ENCODE measurements around the gene DAZAP2. TPM values are rescaled to one million over a fixed set of nuclear protein-coding genes. Genes with fewer than 3 reads are reported as not detected.
A peak's percentile ranks its signal among the peaks of the same experiment; 100 is the strongest.

Gene DAZAP2
- total and polyA plus RNA-seq, 2 of the 13 experiments (the other 11 are each of a cell fraction or from before 2014, with no cell fraction given) = 64.5 to 222 TPM

DNA sequence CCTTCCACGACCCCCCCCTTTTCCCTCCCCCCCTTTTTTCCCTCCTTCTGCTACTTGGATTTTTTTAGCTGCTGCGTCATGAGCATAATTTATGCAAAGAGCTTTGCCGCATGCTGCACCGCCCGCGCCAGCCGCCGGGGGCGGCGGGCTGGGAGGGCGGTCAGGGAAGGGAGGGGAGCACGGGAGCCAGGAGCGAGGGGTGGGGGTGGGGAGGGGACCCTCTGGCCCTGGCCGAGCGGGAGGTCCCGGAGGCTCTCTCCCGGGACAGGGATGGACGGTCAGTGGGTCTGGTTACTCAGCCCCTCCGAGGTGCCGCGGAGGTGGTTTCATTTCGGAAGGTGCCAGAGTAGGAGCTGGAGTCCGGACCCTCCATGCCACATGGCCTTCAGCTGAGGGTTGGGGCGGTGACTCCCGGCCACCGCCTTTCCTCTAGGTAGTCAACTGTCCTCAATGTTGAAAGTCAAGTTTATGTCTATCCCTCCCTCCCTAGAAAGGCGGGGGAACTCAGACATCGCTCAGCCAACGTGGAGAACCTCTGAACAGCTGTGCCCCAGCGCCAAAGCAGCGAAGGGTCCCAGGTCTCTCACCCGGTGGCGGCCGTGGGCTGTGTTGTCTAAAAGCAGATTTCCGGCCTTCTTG, 20.5 kb upstream of the DAZAP2 start, which contains the start of gene POU6F1:
TSS of gene POU6F1 (minus strand) at position 95 of the 639 bp plus-strand sequence. CDS start 11,226 bp downstream, outside the sequence.
- H3K79me2 ChIP-seq (ENCODE audit: insufficient read depth, low read length) = no peaks in the 10 kb centered on the region
- H3K4me1 ChIP-seq (ENCODE audit: insufficient read depth, low read length) = peaks cover 16% of the 10 kb centered on the region
- H4K20me1 ChIP-seq (ENCODE audit: insufficient read depth, low read length) = no peaks in the 10 kb centered on the region
- DNase-seq (ENCODE audit: low spot score) = peak; percentile 57
- CTCF ChIA-PET (ENCODE audit: low intra/inter-chr PET ratio, low total read pairs) = no interaction called here
- BruUV-seq (replicated peaks) = no TSS peak
- intact Hi-C loops (cut with micrococcal nuclease; ENCODE audit: unreplicated experiment) = loop anchor here (2.0 kb wide), 1 partner anchor 45 kb away; the partner anchor contains the start of gene TFCP2
- peak; percentile 86 for ATAC-seq
- no peak for FAIRE-seq
- H3K9me3 ChIP-seq (ENCODE audit: low read length) = no peaks in the 10 kb centered on the region
- H3K36me3 ChIP-seq (replicated peaks in 1 of 2; ENCODE audit: control insufficient read depth in 1 of 2, insufficient read depth in 2 of 2, low read length in 2 of 2) = no peaks in the 10 kb centered on the region
- H3K4me2 ChIP-seq (ENCODE audit: low read depth, low read length) = peak within 1 kb of the TSS; percentile 99
- in situ Hi-C loops (cut with HindIII; ENCODE audit: extremely low pct_ligation_motif_present, low pct_unique_long_range_greater_than_20kb) = no loop called here
- H2AFZ ChIP-seq (ENCODE audit: low read length) = peak within 1 kb of the TSS; percentile 68
- WGBS (ENCODE audit: low lambda C conversion rate) = 0% methylated on average over 26 of the region's 35 CpGs
- H3K9ac ChIP-seq (ENCODE audit: insufficient read depth, low read depth, low read length) = peak within 1 kb of the TSS; percentile 65
- peak within 1 kb of the TSS; percentile 44 for H3K27ac ChIP-seq (ENCODE audit: extremely low read length, insufficient read depth, low read length)
- peak within 1 kb of the TSS; percentile 71 to 79 (median 73) for H3K4me3 ChIP-seq (replicated peaks in 1 of 3; ENCODE audit: insufficient read depth in 1 of 3, low read depth in 2 of 3, low read length in 3 of 3)
- no peaks in the 10 kb centered on the region; a peak in 1 of 5 replicates for H3K27me3 ChIP-seq (ENCODE audit: control insufficient read depth in 1 of 2, insufficient read depth in 2 of 2, low read length in 2 of 2)
- POLR2A ChIA-PET = interaction anchor here (0.7 to 2.6 kb wide), 20 partner anchors 11 to 453 kb away, joined by 3 to 43 read pairs (median 4); partner anchors contain the start of genes CSRNP2, DAZAP2 and TFCP2
- TF ChIP-seq ZNF782 (CRISPR knock-in tag; IDR thresholded peaks at IDR 0.05; ENCODE audit: borderline replicate concordance) (no peak), KDM4B (CRISPR knock-in tag; IDR thresholded peaks at IDR 0.05) (no peak), ZIK1 (CRISPR knock-in tag; IDR thresholded peaks at IDR 0.05; ENCODE audit: borderline replicate concordance, low read depth) (no peak), ARID2 (CRISPR knock-in tag; IDR thresholded peaks at IDR 0.05; ENCODE audit: borderline replicate concordance) (no peak), ZNF12 (CRISPR knock-in tag; IDR thresholded peaks at IDR 0.05) (no peak), DPF2 (CRISPR knock-in tag; IDR thresholded peaks at IDR 0.05; ENCODE audit: borderline replicate concordance, low read depth) (no peak), BRD4 (CRISPR knock-in tag; IDR thresholded peaks at IDR 0.05) (peak; percentile 61; the same call in 1 of the 2 replicates), TCF12 (IDR thresholded peaks at IDR 0.05) (no peak), TCF12 (CRISPR knock-in tag; IDR thresholded peaks at IDR 0.05) (no peak), RAD51 (IDR thresholded peaks at IDR 0.05; ENCODE audit: borderline replicate concordance) (no peak), TAF15 (IDR thresholded peaks at IDR 0.05; ENCODE audit: low read depth, low read length, poor library complexity, severe bottlenecking) (no peak), PCBP1 (IDR thresholded peaks at IDR 0.05; ENCODE audit: borderline replicate concordance, low read depth, low read length) (peak; percentile 86; the same call in 1 of the 2 replicates), EZH2 (conservative IDR thresholded peaks at IDR 0.05; ENCODE audit: low read depth, low read length) (no peak), GATA4 (IDR thresholded peaks at IDR 0.05; ENCODE audit: borderline replicate concordance, low read depth) (no peak), RXRA (CRISPR knock-in tag; IDR thresholded peaks at IDR 0.05) (peak; percentile 35; the same call in 1 of the 2 replicates), ZNF710 (CRISPR knock-in tag; IDR thresholded peaks at IDR 0.05; ENCODE audit: borderline replicate concordance) (no peak), ZNF850 (CRISPR knock-in tag; conservative IDR thresholded peaks at IDR 0.05) (no peak), NR1H2 (CRISPR knock-in tag; IDR thresholded peaks at IDR 0.05; ENCODE audit: borderline replicate concordance, low read depth) (no peak)
- TF ChIP-seq, protein P1, sequence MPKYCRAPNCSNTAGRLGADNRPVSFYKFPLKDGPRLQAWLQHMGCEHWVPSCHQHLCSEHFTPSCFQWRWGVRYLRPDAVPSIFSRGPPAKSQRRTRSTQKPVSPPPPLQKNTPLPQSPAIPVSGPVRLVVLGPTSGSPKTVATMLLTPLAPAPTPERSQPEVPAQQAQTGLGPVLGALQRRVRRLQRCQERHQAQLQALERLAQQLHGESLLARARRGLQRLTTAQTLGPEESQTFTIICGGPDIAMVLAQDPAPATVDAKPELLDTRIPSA (CRISPR knock-in tag; IDR thresholded peaks at IDR 0.05; ENCODE audit: borderline replicate concordance) = no peak
- TF ChIP-seq, protein P2, sequence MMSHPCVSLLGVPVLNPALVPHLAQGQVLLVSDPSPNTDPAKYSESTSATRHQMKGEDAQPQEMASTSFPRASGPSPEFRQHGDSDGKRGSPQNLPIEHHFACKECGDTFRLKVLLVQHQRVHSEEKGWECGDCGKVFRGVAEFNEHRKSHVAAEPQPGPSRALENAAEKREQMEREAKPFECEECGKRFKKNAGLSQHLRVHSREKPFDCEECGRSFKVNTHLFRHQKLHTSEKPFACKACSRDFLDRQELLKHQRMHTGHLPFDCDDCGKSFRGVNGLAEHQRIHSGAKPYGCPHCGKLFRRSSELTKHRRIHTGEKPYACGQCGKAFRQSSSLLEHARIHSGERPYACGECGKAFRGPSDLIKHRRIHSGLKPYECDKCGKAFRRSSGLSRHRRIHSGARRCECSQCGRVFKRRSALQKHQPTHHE (CRISPR knock-in tag; IDR thresholded peaks at IDR 0.05; ENCODE audit: borderline replicate concordance) = no peak
- TF ChIP-seq, protein P3, sequence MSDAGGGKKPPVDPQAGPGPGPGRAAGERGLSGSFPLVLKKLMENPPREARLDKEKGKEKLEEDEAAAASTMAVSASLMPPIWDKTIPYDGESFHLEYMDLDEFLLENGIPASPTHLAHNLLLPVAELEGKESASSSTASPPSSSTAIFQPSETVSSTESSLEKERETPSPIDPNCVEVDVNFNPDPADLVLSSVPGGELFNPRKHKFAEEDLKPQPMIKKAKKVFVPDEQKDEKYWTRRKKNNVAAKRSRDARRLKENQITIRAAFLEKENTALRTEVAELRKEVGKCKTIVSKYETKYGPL (CRISPR knock-in tag; IDR thresholded peaks at IDR 0.05) = no peak

Measured in HepG2 (cell line).